Gastroesophageal sphincter (tissue), 3 donors: ENCODE measurements around the gene UGT1A8.

Experiments used
- CTCF ChIP-seq, 4 experiments: fragments of 200-600 bp in 2 of 4; fragments of 450-650 bp in 2 of 4; sonication (generic) in 1 of 4; IDR thresholded peaks; one replicate each; pipeline ENCODE4 v1.5.1; 2017 to 2019; ENCODE audit warnings: antibody characterized with exemption in 4 of 4, mild to moderate bottlenecking in 2 of 4, moderate library complexity in 2 of 4
- EP300 ChIP-seq: sonication (generic); formaldehyde crosslinking; IDR thresholded peaks from one replicate; pipeline ENCODE4 v1.6.1; 2017; ENCODE audit warnings: antibody characterized with exemption, mild to moderate bottlenecking
- POLR2A ChIP-seq, 2 donors: fragments of 450-650 bp; IDR thresholded peaks; one replicate each; pipeline ENCODE4 v1.6.1; 2017; ENCODE audit warnings: antibody characterized with exemption in 2 of 2, mild to moderate bottlenecking in 2 of 2, moderate library complexity in 1 of 2

GRCh38 chr2:233681521-233682099 lies 64.2 kb downstream of the UGT1A8 start, which contains the start of gene UGT1A7:
- TF ChIP-seq POLR2A (IDR thresholded peaks at IDR 0.05) (no peak), CTCF (IDR thresholded peaks at IDR 0.05) (no peak), EP300 (no peak)
